ENCODE measurements around the gene KCNE1. TPM values are rescaled to one million over a fixed set of nuclear protein-coding genes. Genes with fewer than 3 reads are reported as not detected.

Gene KCNE1
- total and polyA plus RNA-seq, 10 of the 15 experiments (the other 5 are each of a cell fraction or from before 2014, with no cell fraction given), result 0.06 to 0.18 (median 0.09) TPM; not detected in 5

DNA sequence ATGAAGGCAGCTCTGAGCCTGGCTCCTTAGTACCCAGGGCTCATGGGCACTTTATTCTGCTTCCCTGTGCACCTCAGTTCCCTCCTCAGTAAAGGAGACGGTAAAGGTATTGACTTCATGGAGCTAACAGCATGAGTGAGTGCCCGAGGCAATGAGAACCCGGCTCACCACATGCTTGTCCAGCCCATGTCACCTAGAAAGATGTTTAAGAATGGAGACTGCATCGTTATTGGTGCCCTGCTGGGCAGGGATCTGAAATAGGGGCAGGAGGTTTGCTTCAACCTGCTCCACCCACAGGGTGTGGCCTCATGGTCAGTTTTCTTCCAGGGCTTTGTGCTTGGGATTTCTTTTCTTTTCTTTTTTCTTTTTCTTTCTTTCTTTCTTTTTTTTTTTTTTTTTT is 7.0 kb upstream of the KCNE1 start:
- intact Hi-C loops (cut with micrococcal nuclease; ENCODE audit: unreplicated experiment), result no loop called here
- peaks cover 0 to 2% of the 10 kb centered on the region in 2 experiments; a peak in 1 of 4 replicates for H3K36me3 ChIP-seq (ENCODE audit: control insufficient read depth in 2 of 2, insufficient read depth in 2 of 2, low read length in 1 of 2)
- no peak overlapping the region for H2AFZ ChIP-seq (ENCODE audit: control insufficient read depth, low read depth, low read length)
- ChIA-PET RAD21 (ENCODE audit: unreplicated experiment) (no interaction called here), POLR2A (no interaction called here), CTCF (no interaction called here), SMC1A (ENCODE audit: uncharacterized antibody, unreplicated experiment) (interaction anchor here (1.7 kb wide), 1 partner anchor 83 kb away, joined by 6 read pairs; no protein-coding TSS in a partner anchor)
- TF ChIP-seq TAF1 (IDR thresholded peaks at IDR 0.05; ENCODE audit: borderline replicate concordance, low read depth, low read length), result no peak
- H3K4me2 ChIP-seq (ENCODE audit: control insufficient read depth, insufficient read depth), result no peak overlapping the region
- H3K9ac ChIP-seq (ENCODE audit: control insufficient read depth, insufficient read depth, low read length), result no peak overlapping the region
- in situ Hi-C loops (cut with MboI), result no loop called here
- no peaks in the 10 kb centered on the region for H4K20me1 ChIP-seq (ENCODE audit: control insufficient read depth, insufficient read depth)
- FAIRE-seq (no peak), ATAC-seq (no peak), DNase-seq (ENCODE audit: low read depth, low spot score) (no peak)
- no peak overlapping the region for H3K4me3 ChIP-seq
- H3K4me1 ChIP-seq (ENCODE audit: control insufficient read depth, insufficient read depth, low read length), result peaks cover 7% of the 10 kb centered on the region; the same call in 1 of the 2 replicates
- H3K9me3 ChIP-seq (replicated peaks; ENCODE audit: control insufficient read depth, insufficient read depth, low read length), result no peaks in the 10 kb centered on the region
- no peaks in the 10 kb centered on the region for H3K79me2 ChIP-seq (ENCODE audit: control insufficient read depth, insufficient read depth, low read length)
- no peaks in the 10 kb centered on the region for H3K27me3 ChIP-seq (replicated peaks in 1 of 2; ENCODE audit: control insufficient read depth in 2 of 2, insufficient read depth in 2 of 2, low read length in 1 of 2)
- H3K27ac ChIP-seq (ENCODE audit: control insufficient read depth, insufficient read depth), result no peak overlapping the region
- BruUV-seq (replicated peaks), result no TSS peak
- 65% methylated on average over 4 of the region's 4 CpGs for WGBS (ENCODE audit: insufficient coverage, insufficient replicate concordance, low lambda C conversion rate, missing lambda C conversion rate)

GRCh38 chr21:34518301-34518700 is 6.3 kb upstream of the KCNE1 start:
- 94% methylated on average over 5 of the region's 5 CpGs for WGBS (ENCODE audit: insufficient coverage, insufficient replicate concordance, low lambda C conversion rate, missing lambda C conversion rate)
- FAIRE-seq, result no peak
- no peaks in the 10 kb centered on the region for H3K9me3 ChIP-seq (replicated peaks; ENCODE audit: control insufficient read depth, insufficient read depth, low read length)
- intact Hi-C loops (cut with micrococcal nuclease; ENCODE audit: unreplicated experiment), result no loop called here
- no peak overlapping the region for H2AFZ ChIP-seq (ENCODE audit: control insufficient read depth, low read depth, low read length)
- no peaks in the 10 kb centered on the region for H3K79me2 ChIP-seq (ENCODE audit: control insufficient read depth, insufficient read depth, low read length)
- H3K4me2 ChIP-seq (ENCODE audit: control insufficient read depth, insufficient read depth), result no peak overlapping the region
- ChIA-PET SMC1A (ENCODE audit: uncharacterized antibody, unreplicated experiment) (interaction anchor here (0.7 to 1.3 kb wide), 2 partner anchors 8 to 84 kb away, joined by 3 to 4 read pairs; no protein-coding TSS in a partner anchor), RAD21 (ENCODE audit: unreplicated experiment) (no interaction called here), POLR2A (no interaction called here), CTCF (interaction anchor here (13.6 kb wide), 1 partner anchor 84 kb away, joined by 216 read pairs; no protein-coding TSS in a partner anchor)
- no peaks in the 10 kb centered on the region for H4K20me1 ChIP-seq (ENCODE audit: control insufficient read depth, insufficient read depth)
- H3K4me3 ChIP-seq, result no peak overlapping the region
- no peaks in the 10 kb centered on the region for H3K27me3 ChIP-seq (replicated peaks in 1 of 2; ENCODE audit: control insufficient read depth in 2 of 2, insufficient read depth in 2 of 2, low read length in 1 of 2)
- peaks cover 7% of the 10 kb centered on the region; the same call in 1 of the 2 replicates for H3K4me1 ChIP-seq (ENCODE audit: control insufficient read depth, insufficient read depth, low read length)
- peaks cover 0 to 2% of the 10 kb centered on the region in 2 experiments; a peak in 1 of 4 replicates for H3K36me3 ChIP-seq (ENCODE audit: control insufficient read depth in 2 of 2, insufficient read depth in 2 of 2, low read length in 1 of 2)
- no peak overlapping the region for H3K9ac ChIP-seq (ENCODE audit: control insufficient read depth, insufficient read depth, low read length)
- H3K27ac ChIP-seq (ENCODE audit: control insufficient read depth, insufficient read depth), result no peak overlapping the region
- no peak for ATAC-seq
- TF ChIP-seq, protein P1, sequence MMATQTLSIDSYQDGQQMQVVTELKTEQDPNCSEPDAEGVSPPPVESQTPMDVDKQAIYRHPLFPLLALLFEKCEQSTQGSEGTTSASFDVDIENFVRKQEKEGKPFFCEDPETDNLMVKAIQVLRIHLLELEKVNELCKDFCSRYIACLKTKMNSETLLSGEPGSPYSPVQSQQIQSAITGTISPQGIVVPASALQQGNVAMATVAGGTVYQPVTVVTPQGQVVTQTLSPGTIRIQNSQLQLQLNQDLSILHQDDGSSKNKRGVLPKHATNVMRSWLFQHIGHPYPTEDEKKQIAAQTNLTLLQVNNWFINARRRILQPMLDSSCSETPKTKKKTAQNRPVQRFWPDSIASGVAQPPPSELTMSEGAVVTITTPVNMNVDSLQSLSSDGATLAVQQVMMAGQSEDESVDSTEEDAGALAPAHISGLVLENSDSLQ (IDR thresholded peaks at IDR 0.05), result no peak
- TF ChIP-seq IRF3 (IDR thresholded peaks at IDR 0.05) (no peak), REST (IDR thresholded peaks at IDR 0.05; ENCODE audit: low read depth, low read length) (no peak), RB1 (IDR thresholded peaks at IDR 0.05; ENCODE audit: borderline replicate concordance) (no peak), KDM1A (IDR thresholded peaks at IDR 0.05; ENCODE audit: borderline replicate concordance) (no peak), NFXL1 (IDR thresholded peaks at IDR 0.05; ENCODE audit: borderline replicate concordance) (no peak), DPF2 (IDR thresholded peaks at IDR 0.05) (no peak), WRNIP1 (IDR thresholded peaks at IDR 0.05; ENCODE audit: borderline replicate concordance, low read depth, low read length) (no peak), TCF12 (IDR thresholded peaks at IDR 0.05; ENCODE audit: low read depth, low read length) (no peak), STAT3 (IDR thresholded peaks at IDR 0.05; ENCODE audit: low read depth, low read length) (no peak)
- no peak for DNase-seq (ENCODE audit: low read depth, low spot score)
- no TSS peak for BruUV-seq (replicated peaks)
- in situ Hi-C loops (cut with MboI), result no loop called here

All from GM12878 (cell line).